Measurements from ENCODE around the gene ACAP1.
A peak's percentile ranks its signal among the peaks of the same experiment; 100 is the strongest.

ACAP1 gene

GRCh38 chr17:7336240-7337175, at the start of gene ACAP1:
Gene ACAP1, plus strand, starts transcription at chr17:7336529. Its CDS starts 206 bp downstream, at chr17:7336735.
- DNase-seq = no peak

DNA sequence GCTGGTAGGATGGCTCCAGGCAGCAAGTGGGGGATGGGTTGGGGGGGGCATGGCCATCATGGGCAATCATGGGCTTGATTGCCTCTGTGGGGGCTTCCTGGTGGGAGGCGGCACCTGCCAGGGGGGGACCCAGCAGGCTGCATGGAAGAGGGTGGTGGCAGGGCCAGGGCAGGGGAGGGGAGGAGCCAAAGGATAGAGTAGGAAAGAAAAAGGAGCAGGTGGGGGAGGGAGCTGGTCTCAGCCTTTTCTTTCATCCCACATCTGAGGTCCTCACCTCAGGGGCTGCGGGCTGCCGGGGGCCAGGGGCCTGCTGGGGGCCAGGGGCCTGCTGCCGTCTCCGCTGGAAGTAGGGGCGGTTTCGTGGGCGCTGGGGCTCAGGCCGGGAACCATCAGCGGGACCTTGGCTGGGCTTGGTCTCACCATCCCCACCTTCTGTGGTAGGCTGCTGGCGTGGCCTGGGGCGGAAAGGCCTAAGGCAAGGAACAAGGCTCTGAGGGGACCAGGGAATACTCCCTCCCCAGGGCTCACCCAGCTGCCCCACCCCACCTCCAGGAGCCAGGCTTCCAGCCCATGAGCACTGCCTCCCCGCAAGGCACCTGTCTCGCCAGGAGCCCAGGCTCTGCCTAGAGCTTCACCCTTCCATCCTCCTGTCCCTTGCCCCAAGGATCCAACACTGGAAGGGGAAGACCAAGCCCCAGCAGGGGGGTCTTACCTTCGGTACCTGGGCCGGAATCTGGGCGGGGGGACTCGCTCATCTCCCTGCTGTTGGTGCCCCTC, 46.9 kb upstream of the ACAP1 start:
- DNase-seq = no peak

GRCh38 chr17:7290166-7290565, 46.2 kb upstream of the ACAP1 start:
- no peak for DNase-seq

GRCh38 chr17:7290685-7291084, 45.6 kb upstream of the ACAP1 start:
- DNase-seq = no peak

GRCh38 chr17:7292194-7292593, 44.1 kb upstream of the ACAP1 start:
- no peak for DNase-seq

GRCh38 chr17:7292729-7293128, 43.6 kb upstream of the ACAP1 start:
- DNase-seq = no peak

DNA sequence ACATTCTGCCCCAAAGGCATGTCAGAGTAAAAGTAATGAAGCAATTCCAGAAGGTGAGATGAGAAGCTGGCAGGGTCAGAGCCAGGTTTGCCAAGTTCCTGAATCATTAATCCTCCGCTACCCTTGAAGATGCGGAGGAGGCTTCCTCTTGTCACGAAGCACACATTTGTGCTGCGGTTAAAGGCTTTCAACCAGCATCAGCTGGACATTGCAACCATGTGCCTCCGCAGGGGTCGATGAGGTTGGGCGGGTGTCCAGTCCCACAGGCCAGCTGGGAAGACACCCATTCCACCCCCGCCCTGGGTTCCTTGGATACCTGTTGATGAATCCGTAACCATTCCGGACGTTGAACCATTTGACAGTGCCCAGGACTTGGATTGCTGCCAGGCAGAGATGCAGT, 43.2 kb upstream of the ACAP1 start:
- no peak for DNase-seq

DNA sequence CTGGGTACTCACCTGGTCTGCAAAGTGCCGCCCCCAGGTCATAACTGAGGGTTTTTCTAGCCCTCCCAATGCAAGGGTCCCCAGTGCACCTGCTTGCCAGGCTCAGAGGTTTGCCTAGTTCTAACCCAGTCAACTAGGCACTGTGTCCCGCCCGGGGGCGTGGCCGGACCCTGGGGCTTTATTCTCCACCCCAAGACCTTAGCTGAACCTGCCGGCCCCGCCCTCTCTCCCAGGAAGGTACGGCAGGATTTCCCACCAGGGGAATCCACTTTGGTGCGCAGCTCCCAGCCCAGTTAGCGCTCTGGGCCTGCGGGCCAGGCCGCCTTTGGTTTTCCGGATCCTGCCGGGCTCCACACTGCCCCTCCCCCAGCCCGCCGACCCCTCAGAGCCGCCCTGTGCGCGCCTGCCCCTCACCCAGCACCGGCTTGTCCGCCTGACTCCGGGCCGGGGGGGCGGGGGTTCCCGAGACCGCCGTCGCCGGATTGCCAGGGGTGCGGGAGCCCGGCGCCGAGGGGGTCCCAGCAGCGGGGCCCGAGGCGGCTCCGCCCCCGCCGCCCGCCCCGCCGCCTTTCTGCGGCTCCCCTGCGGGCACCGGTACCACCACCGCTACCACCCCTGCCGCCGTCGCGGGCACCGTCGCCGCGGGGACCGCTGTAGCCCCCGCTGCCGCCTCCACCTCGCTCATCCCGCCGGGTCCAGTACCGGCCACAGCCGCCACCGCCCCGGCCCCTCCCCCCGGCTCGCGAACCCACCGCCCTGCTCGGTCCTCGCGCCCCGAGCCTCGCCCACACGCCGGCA, 42.3 kb upstream of the ACAP1 start:
- no peak for DNase-seq

DNA sequence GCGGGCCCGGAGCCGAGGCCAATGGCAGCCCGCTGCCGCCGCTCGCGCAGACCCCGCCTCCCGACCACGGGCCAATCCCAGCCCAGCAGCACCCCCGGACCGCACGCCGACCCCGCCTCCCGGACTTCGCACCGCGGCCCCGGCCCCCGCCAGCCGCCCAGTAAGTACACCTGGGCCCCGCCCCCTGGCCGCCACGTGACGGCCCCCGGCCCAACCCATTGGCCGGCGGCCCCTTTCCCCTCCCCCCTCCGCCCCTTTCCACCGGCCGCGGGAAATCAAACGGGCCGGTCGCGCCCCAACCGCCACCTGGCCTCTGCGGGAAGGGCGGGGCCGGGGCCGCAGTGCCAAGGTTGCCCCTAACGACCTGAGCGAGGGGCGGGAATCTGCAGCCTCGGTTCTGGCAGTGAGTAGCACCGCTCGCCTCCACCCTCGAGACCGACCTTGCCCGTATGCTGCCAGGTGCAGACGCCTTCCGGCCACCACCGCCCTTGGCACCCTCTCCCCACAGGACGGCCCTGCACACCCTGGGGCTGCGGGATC, 41.6 kb upstream of the ACAP1 start, which contains the start of gene YBX2:
YBX2 (minus strand) TSS at position 26 of the 540 bp plus-strand sequence. CDS start 139 bp downstream, outside the sequence.
- DNase-seq = no peak

- DNase-seq = no peak
Observed at GRCh38 chr17:7295230-7296180, 40.8 kb upstream of the ACAP1 start.

- DNase-seq = no peak
Observed at GRCh38 chr17:7296189-7296861, 40.0 kb upstream of the ACAP1 start.

DNA sequence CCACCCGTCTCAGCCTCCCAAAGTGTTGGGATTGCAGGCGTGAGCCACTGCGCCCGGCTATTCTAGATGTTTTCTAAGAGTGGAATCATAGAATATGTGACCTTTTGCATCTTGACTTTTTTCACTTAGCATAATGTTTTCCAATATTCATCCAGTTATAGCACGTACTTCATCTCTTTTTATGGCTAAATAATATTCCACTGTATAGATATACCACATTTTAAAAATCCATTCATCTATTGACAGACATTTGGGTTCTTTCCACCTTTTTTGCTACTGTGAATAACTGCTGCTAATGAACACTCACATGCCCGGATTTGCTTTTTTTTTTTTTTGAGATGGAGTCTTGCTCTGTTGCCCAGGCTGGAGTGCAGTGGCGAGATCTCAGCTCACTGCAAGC, 32.1 kb upstream of the ACAP1 start:
- no peak for DNase-seq

DNA sequence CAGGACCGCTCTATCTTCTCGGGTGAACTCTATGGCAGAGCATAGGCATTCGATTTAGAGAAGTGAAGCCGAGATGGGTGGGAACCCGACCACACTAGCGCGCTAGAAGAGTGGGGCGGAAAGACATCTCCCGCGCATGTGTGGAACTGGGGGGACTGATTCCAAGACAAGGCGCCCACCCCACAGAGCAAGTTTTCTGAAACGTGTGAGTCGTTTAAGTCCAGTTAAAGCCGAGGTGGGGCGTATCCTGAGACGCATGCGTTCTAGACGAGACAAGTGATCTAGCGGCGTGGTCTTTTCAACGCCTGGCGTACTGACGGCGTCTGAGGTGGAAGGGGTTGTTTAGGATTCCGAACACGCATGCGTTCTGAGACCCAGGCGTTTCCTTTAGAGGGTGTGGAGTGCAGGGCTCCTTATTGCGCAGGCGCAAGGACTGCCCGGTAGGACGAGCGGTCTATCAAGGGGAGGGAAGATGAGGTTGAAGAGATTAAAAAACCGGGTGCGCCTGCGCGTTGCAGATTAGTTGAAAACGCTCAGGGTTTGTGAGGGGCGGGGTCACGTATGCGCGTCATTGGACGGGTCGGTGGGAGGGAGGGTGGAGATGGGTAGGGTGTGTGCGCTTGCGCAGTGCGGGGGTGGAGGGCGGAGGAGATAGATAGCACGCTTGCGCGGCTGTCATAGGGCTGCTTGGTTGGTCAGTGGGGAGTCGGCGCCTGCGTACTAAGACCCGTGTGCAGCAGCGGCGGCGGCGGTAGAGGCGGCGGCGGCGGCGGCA, 29.2 kb upstream of the ACAP1 start, which contains the start of gene EIF5A:
EIF5A (plus strand) TSS at position 718 of the 775 bp plus-strand sequence. CDS start 2,008 bp downstream, outside the sequence.
- peak; percentile 98 for DNase-seq

DNA sequence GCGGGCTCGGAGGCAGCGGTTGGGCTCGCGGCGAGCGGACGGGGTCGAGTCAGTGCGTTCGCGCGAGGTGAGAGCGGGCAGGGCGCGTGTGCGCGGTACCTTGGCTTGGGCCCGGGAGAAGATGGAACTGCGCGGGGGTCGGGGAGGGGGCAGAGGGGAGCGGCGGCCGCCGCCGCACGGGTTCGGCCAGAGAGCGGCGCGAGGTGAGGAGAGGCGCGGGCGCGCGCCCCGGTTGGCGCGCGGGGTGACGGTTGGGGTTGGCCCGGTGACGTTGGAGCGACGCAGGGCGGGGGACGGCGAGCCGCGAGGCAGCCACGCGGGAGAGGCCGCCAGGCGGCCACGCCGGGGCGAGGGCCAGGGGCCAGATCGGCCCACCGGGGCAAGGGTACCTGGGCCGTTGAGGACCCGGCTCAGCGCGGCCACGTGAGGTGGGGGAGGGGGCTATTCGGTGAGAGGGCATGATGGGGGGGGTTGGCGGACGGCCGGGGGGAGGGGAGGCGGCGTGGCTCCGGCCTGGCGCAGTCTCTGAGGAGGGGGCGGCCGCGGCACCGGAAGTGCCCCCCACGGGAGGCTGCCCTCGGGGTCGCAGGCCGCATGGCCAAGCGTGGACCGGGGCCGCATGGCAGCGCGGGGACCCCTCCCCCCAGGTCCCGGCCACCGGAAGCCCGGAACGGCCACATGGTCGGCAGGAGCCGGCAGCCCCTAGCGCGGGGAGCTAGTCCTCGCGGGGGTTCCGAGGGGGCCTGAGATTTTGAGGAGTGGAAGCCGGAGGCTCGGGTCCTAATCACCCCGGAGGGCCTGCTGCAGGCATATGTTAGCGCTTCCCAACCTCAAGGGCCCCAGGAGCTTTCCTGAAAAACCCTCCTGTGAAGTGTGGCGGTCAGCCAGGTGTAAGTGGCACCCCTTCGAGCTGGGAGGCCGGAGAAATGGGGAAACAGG, 28.4 kb upstream of the ACAP1 start:
- DNase-seq = no peak

DNA sequence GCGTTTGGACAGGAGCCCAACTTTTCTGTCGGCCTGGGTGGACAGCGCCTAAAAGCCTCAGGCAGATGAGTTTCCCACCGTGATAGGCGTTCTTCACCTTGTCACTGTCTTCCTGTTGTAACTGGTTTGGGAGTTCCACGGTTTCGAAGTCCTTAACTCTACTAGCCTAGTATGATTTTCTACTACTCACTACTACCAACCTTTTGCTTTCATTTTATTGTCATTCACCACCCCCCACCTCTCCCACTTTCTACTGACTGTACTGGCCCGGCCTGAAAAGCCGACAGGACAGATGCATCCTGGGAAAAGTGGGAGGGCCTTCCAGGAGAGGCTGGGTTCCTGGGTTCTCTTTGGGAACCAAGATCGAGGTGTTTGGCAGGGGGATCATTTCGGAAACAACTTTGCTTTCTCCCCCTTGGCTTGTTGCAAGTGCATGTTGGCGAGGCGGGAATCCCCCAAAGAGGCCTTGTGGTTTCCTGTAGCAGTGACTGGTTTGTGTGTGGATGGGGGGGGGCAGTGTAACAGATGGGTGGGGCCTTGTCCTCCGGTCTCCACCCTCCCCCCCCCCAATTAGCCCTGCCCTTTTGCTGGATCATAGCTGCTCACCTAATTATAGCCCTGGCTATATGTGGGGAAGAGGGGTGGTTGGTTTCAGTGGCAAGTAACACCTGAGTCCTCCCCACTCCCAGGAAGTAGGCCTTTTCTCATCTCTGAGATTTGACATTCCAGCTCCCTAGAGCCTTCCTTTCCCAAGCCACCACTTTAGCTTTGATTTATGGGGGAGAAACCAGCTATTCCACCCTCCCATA, 27.5 kb upstream of the ACAP1 start:
- DNase-seq = no peak

- no peak for DNase-seq
Observed at GRCh38 chr17:7309628-7310027, 26.7 kb upstream of the ACAP1 start.

GRCh38 chr17:7311110-7311705, 25.1 kb upstream of the ACAP1 start:
- no peak for DNase-seq
